ENCODE data around the gene GFPT1.

Gene GFPT1

DNA sequence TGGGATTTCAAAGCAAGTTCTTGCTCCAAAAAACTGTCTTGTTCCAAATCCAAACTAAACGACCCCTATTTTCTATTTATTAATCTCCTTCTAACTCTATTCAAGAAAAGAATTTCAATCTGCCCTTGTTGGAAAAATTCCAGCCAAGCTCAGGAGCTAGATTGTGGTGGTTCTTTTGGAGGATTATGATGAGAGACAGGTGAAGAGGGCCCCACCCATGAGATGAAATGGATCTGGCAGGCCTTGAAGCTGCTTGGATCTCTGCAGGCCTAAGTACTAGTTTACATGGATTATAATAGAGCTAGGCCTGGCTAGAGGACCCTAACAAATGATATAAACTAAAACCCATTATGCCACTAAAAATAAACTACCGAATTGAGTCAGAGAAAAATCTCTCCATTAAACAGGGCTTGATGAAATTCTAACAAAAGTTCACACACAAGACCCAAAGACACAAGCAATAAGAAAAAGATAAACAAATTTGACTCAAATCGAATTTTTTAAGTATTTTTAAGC lies 101.6 kb downstream of the GFPT1 start:
- no peak for DNase-seq

DNA sequence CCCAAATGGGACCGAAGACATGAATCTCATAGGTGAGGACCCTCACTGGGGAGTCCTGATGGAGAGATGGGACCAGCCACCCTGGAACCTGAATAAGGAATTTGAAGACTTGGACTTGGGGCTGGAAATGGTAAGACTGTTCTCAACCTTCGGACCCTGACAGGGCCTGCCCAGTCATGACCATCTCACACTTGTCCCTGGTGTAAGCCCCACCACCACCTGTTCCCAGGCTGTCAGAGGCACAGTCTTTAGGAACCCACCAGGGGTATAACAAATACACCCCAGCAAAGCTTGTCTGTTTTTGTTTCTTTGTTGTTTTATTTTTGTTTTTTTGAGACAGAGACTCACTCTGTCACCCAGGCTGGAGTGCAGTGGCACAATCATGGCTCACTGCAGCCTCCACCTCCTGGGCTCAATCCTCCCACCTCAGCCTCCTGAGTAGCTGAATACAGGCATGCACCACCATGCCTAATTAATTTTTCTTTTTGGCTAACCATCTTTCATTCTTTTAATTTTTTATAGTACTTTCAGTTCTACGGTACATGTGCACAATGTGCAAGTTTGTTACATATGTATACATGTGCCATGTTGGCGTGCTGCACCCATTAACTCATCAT lies 106.1 kb downstream of the GFPT1 start:
- no peak for DNase-seq

- DNase-seq: no peak
Measured at GRCh38 chr2:69279931-69280681, 106.9 kb downstream of the GFPT1 start.

DNA sequence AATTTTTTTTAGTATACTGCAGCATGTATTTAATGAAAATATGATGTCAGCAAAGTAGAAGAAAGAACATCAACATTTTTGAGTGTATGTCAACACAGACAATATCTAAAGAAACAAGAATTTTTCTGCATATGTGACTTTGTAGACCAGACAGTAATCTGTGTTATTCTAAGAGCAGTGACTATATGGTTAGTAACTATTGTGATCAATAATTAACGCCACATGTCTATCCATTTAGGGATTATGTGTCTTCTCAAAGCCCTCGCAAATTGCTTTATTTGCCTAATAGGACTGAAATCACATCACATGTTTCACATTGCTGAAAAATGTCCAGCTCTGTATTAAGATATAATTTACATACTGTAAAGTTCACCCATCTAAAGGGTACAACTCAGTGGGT lies 107.8 kb downstream of the GFPT1 start:
- DNase-seq: no peak

- no peak for DNase-seq
Measured at GRCh38 chr2:69278366-69278765, 108.7 kb downstream of the GFPT1 start.

DNA sequence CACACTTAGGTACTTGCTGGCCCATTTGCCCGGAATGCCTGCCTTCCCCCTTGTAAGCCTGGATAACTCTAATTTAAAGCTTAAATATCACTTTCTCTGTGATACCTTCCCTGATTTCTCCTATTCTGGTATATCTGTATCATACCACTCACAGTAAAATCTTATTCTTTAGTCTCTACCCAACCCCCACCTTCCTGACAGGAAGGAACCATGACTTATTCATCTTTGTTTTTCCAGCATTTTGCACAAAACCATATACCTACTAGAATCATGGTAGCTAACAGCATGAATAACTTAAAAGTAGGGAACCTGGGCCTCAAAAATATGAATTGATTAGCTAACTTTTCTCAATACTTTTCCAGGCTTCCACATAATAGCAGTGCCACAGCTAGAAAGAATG lies 111.5 kb downstream of the GFPT1 start:
- DNase-seq: no peak

DNA sequence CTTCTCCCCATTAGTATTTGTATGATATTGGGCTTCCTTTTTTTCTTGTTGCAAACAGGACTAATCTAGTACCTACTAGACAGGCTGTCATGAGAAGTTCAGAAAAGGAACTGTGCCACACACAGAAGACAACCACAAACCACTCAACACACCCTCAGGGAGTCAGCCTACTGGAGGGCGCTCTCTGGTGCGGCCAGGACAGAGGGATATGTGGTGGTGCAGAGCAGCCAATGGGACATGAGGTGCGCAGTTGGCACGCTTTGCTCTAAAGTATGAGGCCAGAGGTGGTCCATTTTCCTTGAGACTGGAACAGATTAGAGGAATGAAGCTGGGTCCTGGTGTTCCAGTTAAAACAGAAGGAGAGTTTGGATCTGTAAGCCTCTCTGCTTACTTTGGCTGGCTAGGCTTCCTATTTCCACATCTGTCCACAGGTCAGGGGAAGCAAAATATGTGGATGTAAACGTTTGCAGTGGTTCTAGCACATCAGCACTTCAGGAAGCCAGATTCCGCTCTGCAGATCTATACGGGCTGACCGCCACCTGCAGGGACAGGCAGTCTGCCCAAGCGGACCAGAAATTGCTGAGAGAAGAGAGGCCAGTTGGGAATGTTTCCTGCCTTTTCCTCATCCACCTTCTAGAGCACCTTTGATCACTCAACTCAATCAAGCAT lies 114.1 kb downstream of the GFPT1 start:
- DNase-seq: no peak

- DNase-seq: no peak
Measured at GRCh38 chr2:69271831-69272257, 115.2 kb downstream of the GFPT1 start.

All from CD4-positive, alpha-beta T cell treated with Interleukin-12 subunit alpha and Interleukin-12 subunit beta, for 1 hour (primary cell).